Neural progenitor cell (in vitro differentiated cells): Measurements from ENCODE around the gene DAAM2.

Experiments
- EZH2 ChIP-seq: fragments of 200-600 bp; sonication (generic); IDR thresholded peaks from 2 replicates; pipeline ENCODE4 v1.6.1; 2017; ENCODE audit warnings: antibody characterized with exemption, mild to moderate bottlenecking, moderate library complexity
- TF ChIP-seq, protein P1 (sequence below): fragments of 200-600 bp; sonication (generic); IDR thresholded peaks from 2 replicates; pipeline ENCODE4 v1.5.1; 2017; ENCODE audit warnings: antibody characterized with exemption, mild to moderate bottlenecking

DNA sequence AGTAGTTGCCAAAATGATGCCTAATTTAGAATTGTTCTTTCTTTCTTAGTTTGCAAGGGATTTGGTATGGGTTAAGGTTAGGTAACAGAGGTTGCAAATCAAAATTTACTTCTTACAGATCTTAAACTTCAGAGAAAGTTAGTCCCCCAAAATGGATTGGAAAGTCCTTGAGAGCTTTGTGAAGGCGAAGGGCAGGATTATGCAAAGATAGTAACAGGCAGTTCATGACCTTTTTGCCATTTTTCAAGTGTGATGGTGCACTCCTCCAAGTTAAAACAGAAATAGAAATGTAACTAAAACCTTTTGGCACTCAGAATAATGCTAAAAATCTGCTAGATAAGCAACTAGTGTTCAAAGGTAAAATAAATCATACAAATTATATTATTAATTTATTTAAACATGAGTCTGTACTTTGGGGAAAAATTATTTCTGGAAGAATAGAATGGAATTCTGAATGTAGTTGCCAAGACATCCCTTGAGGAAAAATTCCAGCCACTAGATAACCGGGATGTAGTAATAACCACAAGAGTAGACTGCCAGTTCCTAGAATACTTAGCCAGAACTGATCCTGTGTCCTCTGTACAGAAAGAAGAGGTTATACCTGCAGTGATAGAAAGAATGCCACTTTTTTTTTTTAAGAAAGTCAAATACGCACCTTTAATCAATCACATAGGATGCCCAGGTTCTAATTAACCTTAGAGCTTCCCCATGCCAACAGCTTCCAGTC, 31.8 kb upstream of the DAAM2 start:
- no peak for TF ChIP-seq EZH2
- TF ChIP-seq, protein P1, sequence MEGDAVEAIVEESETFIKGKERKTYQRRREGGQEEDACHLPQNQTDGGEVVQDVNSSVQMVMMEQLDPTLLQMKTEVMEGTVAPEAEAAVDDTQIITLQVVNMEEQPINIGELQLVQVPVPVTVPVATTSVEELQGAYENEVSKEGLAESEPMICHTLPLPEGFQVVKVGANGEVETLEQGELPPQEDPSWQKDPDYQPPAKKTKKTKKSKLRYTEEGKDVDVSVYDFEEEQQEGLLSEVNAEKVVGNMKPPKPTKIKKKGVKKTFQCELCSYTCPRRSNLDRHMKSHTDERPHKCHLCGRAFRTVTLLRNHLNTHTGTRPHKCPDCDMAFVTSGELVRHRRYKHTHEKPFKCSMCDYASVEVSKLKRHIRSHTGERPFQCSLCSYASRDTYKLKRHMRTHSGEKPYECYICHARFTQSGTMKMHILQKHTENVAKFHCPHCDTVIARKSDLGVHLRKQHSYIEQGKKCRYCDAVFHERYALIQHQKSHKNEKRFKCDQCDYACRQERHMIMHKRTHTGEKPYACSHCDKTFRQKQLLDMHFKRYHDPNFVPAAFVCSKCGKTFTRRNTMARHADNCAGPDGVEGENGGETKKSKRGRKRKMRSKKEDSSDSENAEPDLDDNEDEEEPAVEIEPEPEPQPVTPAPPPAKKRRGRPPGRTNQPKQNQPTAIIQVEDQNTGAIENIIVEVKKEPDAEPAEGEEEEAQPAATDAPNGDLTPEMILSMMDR, result no peak
